Measurements from ENCODE around the gene GRM1. TPM values are rescaled to one million over a fixed set of nuclear protein-coding genes. Genes with fewer than 3 reads are reported as not detected.

The GRM1 gene
- total and polyA plus RNA-seq, 4 donors, result 0.02 to 0.12 (median 0.06) TPM

- no peaks in the 10 kb centered on the region for H3K27me3 ChIP-seq (ENCODE audit: control insufficient read depth in 3 of 3, insufficient read depth in 3 of 3, low read length in 2 of 3)
- H3K9ac ChIP-seq (ENCODE audit: insufficient read depth in 1 of 2, low read length in 2 of 2), result no peak overlapping the region
- peaks cover 0 to 4% (median 0%) of the 10 kb centered on the region in 4 donors for H3K9me3 ChIP-seq (ENCODE audit: control insufficient read depth in 4 of 4, insufficient read depth in 3 of 4, low read length in 3 of 4)
- WGBS, 2 donors, result 65 to 75% methylated on average over 6 of the region's 6 CpGs
- H3K36me3 ChIP-seq (ENCODE audit: control insufficient read depth in 4 of 4, insufficient read depth in 4 of 4, low read length in 4 of 4), result no peaks in the 10 kb centered on the region
- no peak overlapping the region for H3K4me3 ChIP-seq
- no peak overlapping the region for H3K27ac ChIP-seq (ENCODE audit: low read depth in 1 of 2, low read length in 1 of 2)
- H3K4me1 ChIP-seq (ENCODE audit: control insufficient read depth in 5 of 5, insufficient read depth in 5 of 5, low read length in 5 of 5), result no peaks in the 10 kb centered on the region
- ATAC-seq (ENCODE audit: insufficient read depth, low FRiP score) (no peak), DNase-seq (peak in 2 of 3 donors; percentile 1 to 13)
- TF ChIP-seq CTCF (IDR thresholded peaks at IDR 0.05; ENCODE audit: control extremely low read depth, extremely low read depth), result no peak
These were observed 27.6 kb downstream of the GRM1 start for GRCh38 chr6:146056506-146056905.

- Histone ChIP-seq H3K27ac (ENCODE audit: low read depth in 1 of 2, low read length in 1 of 2) (no peak overlapping the region), H3K27me3 (ENCODE audit: control insufficient read depth in 3 of 3, insufficient read depth in 3 of 3, low read length in 2 of 3) (no peaks in the 10 kb centered on the region), H3K4me3 (no peak overlapping the region), H3K36me3 (ENCODE audit: control insufficient read depth in 4 of 4, insufficient read depth in 4 of 4, low read length in 4 of 4) (no peaks in the 10 kb centered on the region), H3K9ac (ENCODE audit: insufficient read depth in 1 of 2, low read length in 2 of 2) (no peak overlapping the region), H3K4me1 (ENCODE audit: control insufficient read depth in 5 of 5, insufficient read depth in 5 of 5, low read length in 5 of 5) (no peaks in the 10 kb centered on the region), H3K9me3 (ENCODE audit: control insufficient read depth in 4 of 4, insufficient read depth in 3 of 4, low read length in 3 of 4) (no peaks in the 10 kb centered on the region)
- DNase-seq (no peak), ATAC-seq (ENCODE audit: insufficient read depth, low FRiP score) (no peak)
- 94 to 95% methylated on average over 2 of the region's 2 CpGs for WGBS, 2 donors
- no peak for TF ChIP-seq CTCF (IDR thresholded peaks at IDR 0.05; ENCODE audit: control extremely low read depth, extremely low read depth)
These were observed 36.8 kb downstream of the GRM1 start for GRCh38 chr6:146065690-146066089.

DNA sequence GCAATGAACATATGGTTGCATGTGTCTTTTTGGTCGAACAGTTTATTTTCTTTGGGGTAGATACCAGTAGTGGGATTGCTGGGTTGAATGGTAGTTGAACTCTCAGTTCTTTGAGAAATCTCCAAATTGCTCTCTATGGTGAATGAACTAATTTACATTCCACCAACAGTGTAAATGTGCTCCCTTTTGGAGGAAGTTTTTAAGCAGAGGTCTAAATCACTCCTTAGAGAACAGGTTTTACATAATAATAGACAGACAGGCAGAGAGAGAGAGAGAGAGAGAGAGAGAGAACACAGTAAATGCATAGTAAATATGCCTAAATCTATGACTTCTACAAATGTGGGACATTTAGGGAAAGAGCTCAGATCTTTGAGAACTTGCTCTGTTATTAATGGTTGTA lies 37.6 kb downstream of the GRM1 start:
- Histone ChIP-seq H3K27me3 (ENCODE audit: control insufficient read depth in 3 of 3, insufficient read depth in 3 of 3, low read length in 2 of 3) (no peaks in the 10 kb centered on the region), H3K36me3 (ENCODE audit: control insufficient read depth in 4 of 4, insufficient read depth in 4 of 4, low read length in 4 of 4) (no peaks in the 10 kb centered on the region), H3K9me3 (ENCODE audit: control insufficient read depth in 4 of 4, insufficient read depth in 3 of 4, low read length in 3 of 4) (no peaks in the 10 kb centered on the region), H3K4me1 (ENCODE audit: control insufficient read depth in 5 of 5, insufficient read depth in 5 of 5, low read length in 5 of 5) (no peaks in the 10 kb centered on the region), H3K27ac (ENCODE audit: low read depth in 1 of 2, low read length in 1 of 2) (no peak overlapping the region), H3K4me3 (no peak overlapping the region), H3K9ac (ENCODE audit: insufficient read depth in 1 of 2, low read length in 2 of 2) (no peak overlapping the region)
- no peak for DNase-seq
- no peak for ATAC-seq (ENCODE audit: insufficient read depth, low FRiP score)
- TF ChIP-seq CTCF (IDR thresholded peaks at IDR 0.05; ENCODE audit: control extremely low read depth, extremely low read depth), result no peak
- WGBS, 2 donors, result 77 to 80% methylated on average over 1 of the region's 1 CpG

- peak in 2 of 3 donors; percentile 1 to 22 for DNase-seq
- H3K36me3 ChIP-seq (ENCODE audit: control insufficient read depth in 4 of 4, insufficient read depth in 4 of 4, low read length in 4 of 4), result no peaks in the 10 kb centered on the region
- no peak overlapping the region for H3K27ac ChIP-seq (ENCODE audit: low read depth in 1 of 2, low read length in 1 of 2)
- H3K27me3 ChIP-seq (ENCODE audit: control insufficient read depth in 3 of 3, insufficient read depth in 3 of 3, low read length in 2 of 3), result no peaks in the 10 kb centered on the region
- TF ChIP-seq CTCF (IDR thresholded peaks at IDR 0.05; ENCODE audit: control extremely low read depth, extremely low read depth), result no peak
- H3K4me3 ChIP-seq, result no peak overlapping the region
- no peak overlapping the region for H3K9ac ChIP-seq (ENCODE audit: insufficient read depth in 1 of 2, low read length in 2 of 2)
- 68 to 83% methylated on average over 2 of the region's 2 CpGs for WGBS, 2 donors
- no peaks in the 10 kb centered on the region for H3K4me1 ChIP-seq (ENCODE audit: control insufficient read depth in 5 of 5, insufficient read depth in 5 of 5, low read length in 5 of 5)
- H3K9me3 ChIP-seq (ENCODE audit: control insufficient read depth in 4 of 4, insufficient read depth in 3 of 4, low read length in 3 of 4), result peaks cover 0 to 2% (median 0%) of the 10 kb centered on the region in 4 donors
- ATAC-seq (ENCODE audit: insufficient read depth, low FRiP score), result no peak
These were observed 42.9 kb downstream of the GRM1 start for GRCh38 chr6:146071781-146072180.

All from lung (tissue), 12 donors.